SK-N-MC (cell line): Measurements from ENCODE around the gene TIMM23B.
"Not testable (repeated sequence)": the region's sequence is repeated elsewhere in the genome, so short reads cannot be mapped to it uniquely, and the experiment has no call there.

Experiments
- EZH2 ChIP-seq: fragments of 200-600 bp; sonication (generic); IDR thresholded peaks from one replicate; pipeline ENCODE4 v1.6.1; 2017; ENCODE audit warnings: antibody characterized with exemption
- POLR2AphosphoS5 ChIP-seq: IDR thresholded peaks from 2 replicates; pipeline ENCODE4 v1.6.1; 2012; ENCODE audit warnings: mild to moderate bottlenecking, low read depth, low read length, borderline replicate concordance

DNA sequence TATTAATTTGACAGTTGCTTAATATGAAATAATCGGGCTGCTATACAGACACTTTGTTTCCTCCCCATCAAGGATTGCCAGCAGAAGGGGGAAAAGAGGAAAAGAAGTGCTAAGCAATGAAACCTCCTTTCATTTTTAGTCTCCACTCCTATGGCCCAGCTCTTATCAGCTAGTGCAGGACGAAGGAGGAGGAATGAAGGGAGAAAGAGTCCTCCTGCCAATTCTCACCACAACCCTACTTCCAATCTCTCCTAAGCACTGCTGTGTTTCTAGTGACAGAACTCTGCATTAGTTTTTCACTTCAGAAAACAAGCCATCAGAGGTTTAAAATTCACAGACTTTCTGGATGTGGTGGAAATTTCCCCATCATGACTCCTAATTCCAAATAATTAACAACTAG lies 41.9 kb upstream of the TIMM23B start:
- not testable (repeated sequence) for TF ChIP-seq POLR2AphosphoS5, EZH2
